ENCODE results near the gene CCL1.

Gene CCL1

DNA sequence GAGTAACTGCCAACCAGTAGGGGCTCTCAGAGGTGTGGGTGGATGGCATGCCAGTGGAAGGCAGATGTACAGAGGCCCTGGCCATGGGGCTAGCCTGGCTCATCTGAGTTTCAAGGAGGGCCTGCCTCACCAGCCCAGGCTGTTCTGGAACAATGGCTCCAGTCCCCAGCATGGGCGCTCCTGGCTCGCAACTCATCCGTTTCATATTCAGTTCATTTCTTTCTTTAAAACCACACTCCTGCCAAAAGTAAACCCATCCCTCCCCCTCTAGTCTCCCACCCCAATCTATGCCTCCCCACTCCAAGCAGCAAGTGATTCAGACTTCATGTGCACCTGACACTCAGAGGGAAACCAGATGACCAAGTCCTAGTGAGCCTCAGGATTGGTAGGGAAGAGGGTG lies 4.4 kb downstream of the CCL1 start:
- ChIA-PET POLR2A (no interaction called here), CTCF (interaction anchor here (1.5 to 14.0 kb wide), 6 partner anchors 52 to 188 kb away, joined by 3 to 811 read pairs (median 124); no protein-coding TSS in a partner anchor)
- DNase-seq (ENCODE audit: low read depth, low spot score), result no peak

DNA sequence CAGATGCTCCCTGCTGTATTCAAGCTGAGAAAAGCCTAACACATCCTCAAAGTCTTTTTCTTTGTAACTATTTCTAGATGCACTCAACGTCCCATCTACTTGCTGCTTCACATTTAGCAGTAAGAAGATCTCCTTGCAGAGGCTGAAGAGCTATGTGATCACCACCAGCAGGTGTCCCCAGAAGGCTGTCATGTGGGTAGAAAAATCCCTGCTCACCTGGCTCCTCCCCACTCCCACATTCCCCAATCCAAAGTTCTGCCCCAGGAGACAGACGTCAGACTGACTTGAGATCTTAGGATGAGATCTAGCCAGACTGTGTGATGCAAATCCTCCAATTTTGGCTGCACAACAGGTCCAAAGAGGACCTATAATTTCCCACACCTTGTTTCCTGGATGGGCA lies 5.6 kb downstream of the CCL1 start:
- no peak for TF ChIP-seq CTCF (IDR thresholded peaks at IDR 0.05; ENCODE audit: insufficient read depth, low read length, missing control alignments)
- POLR2A ChIA-PET, result no interaction called here
- no peak overlapping the region for H3K4me3 ChIP-seq (ENCODE audit: low read depth, low read length)
- CTCF ChIA-PET, result interaction anchor here (0.8 to 14.0 kb wide), 4 partner anchors 9 to 187 kb away, joined by 3 to 811 read pairs (median 84); no protein-coding TSS in a partner anchor
- DNase-seq (ENCODE audit: low read depth, low spot score), result no peak

More for the DNA sequence above, 4.4 kb downstream of the CCL1 start:
- TF ChIP-seq CTCF (IDR thresholded peaks at IDR 0.05; ENCODE audit: insufficient read depth, low read length, missing control alignments), result no peak
- H3K4me3 ChIP-seq (ENCODE audit: low read depth, low read length), result no peak overlapping the region

GRCh38 chr17:34356194-34356593 lies 6.8 kb downstream of the CCL1 start, which contains the start of gene CCL13:
CCL13 (plus strand) TSS chr17:34356480; CDS start chr17:34356527, 47 bp downstream.
- ChIA-PET POLR2A (no interaction called here), CTCF (interaction anchor here (1.0 to 14.0 kb wide), 7 partner anchors 12 to 185 kb away, joined by 3 to 811 read pairs (median 3); no protein-coding TSS in a partner anchor)
- DNase-seq (ENCODE audit: low read depth, low spot score), result no peak
- no peak within 1 kb of the TSS for H3K4me3 ChIP-seq (ENCODE audit: low read depth, low read length)
- no peak for TF ChIP-seq CTCF (IDR thresholded peaks at IDR 0.05; ENCODE audit: insufficient read depth, low read length, missing control alignments)

GRCh38 chr17:34354637-34355036 lies 8.4 kb downstream of the CCL1 start:
- TF ChIP-seq CTCF (IDR thresholded peaks at IDR 0.05; ENCODE audit: insufficient read depth, low read length, missing control alignments), result no peak
- POLR2A ChIA-PET, result no interaction called here
- DNase-seq (ENCODE audit: low read depth, low spot score), result peak; percentile 5
- CTCF ChIA-PET, result interaction anchor here (0.8 to 14.0 kb wide), 4 partner anchors 9 to 184 kb away, joined by 3 to 811 read pairs (median 11); no protein-coding TSS in a partner anchor
- H3K4me3 ChIP-seq (ENCODE audit: low read depth, low read length), result no peak overlapping the region

DNA sequence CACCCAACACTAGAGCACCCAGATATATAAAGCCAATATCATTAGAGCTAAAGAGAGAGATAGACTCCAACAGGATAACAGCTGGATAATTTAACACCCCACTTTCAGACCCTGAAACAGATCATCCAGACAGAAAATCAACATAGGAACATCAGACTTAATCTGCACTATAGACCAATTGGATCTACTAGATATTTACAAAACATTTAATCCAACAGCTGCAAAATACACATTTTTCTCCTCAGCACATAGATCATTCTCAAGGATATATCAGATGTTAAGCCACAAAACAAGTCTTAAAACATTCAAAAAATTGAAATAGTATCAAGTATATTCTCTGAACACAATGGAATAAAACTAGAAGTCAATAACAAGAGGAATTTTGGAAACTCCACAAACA lies 10.8 kb downstream of the CCL1 start:
- CTCF ChIA-PET, result interaction anchor here (1.0 to 14.0 kb wide), 3 partner anchors 9 to 149 kb away, joined by 5 to 811 read pairs (median 15); no protein-coding TSS in a partner anchor
- TF ChIP-seq CTCF (IDR thresholded peaks at IDR 0.05; ENCODE audit: insufficient read depth, low read length, missing control alignments), result no peak
- no peak for DNase-seq (ENCODE audit: low read depth, low spot score)
- no peak overlapping the region for H3K4me3 ChIP-seq (ENCODE audit: low read depth, low read length)
- POLR2A ChIA-PET, result no interaction called here

GRCh38 chr17:34351096-34351495 lies 11.9 kb downstream of the CCL1 start:
- TF ChIP-seq CTCF (IDR thresholded peaks at IDR 0.05; ENCODE audit: insufficient read depth, low read length, missing control alignments), result no peak
- ChIA-PET CTCF (interaction anchor here (1.5 to 1.8 kb wide), 2 partner anchors 10 to 151 kb away, joined by 6 to 19 read pairs; partner anchors contain the start of gene CCL1), POLR2A (no interaction called here)
- no peak for DNase-seq (ENCODE audit: low read depth, low spot score)
- H3K4me3 ChIP-seq (ENCODE audit: low read depth, low read length), result no peak overlapping the region

Measured in AG04449 (cell line).